Measurements from ENCODE around the gene CNPY1.
"Not testable (repeated sequence)": the region's sequence is repeated elsewhere in the genome, so short reads cannot be mapped to it uniquely, and the experiment has no call there.

Gene CNPY1

GRCh38 chr7:155578016-155578415, 31.7 kb upstream of the CNPY1 start:
- DNase-seq (ENCODE audit: low spot score), result no peak

GRCh38 chr7:155577509-155577905, 31.1 kb upstream of the CNPY1 start:
- no peak for DNase-seq (ENCODE audit: low spot score)

DNA sequence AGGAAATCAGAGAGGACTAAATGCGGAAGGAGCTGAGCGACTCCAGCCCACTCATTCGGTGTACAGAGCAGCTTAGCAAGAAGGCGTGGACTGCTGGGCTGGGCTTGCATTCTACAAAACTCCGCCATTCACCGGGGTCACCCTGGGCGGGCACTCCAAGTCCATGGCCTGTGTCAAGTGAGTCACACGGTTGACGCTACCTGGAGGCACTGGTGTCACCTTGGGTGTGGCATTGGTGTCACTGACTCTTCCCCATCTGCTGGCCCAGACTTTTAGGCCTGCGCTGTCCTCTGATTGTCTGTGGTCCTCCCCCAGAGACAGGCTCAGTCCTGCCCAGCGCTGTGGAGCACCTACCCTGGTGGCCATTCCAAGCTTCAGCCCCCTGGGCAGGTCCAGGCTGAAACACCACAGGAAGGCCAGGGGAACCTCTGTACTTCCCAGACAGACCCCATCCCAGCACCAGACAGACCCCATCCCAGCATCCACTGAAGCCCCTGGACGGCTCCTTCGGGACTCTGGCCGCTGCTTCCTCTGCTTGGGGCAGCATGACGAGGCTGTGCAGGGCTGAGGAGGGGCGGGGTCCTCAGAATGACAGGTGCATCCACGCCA, 30.6 kb upstream of the CNPY1 start:
- DNase-seq (ENCODE audit: low spot score), result no peak

GRCh38 chr7:155576416-155576815, 30.1 kb upstream of the CNPY1 start:
- no peak for DNase-seq (ENCODE audit: low spot score)

DNA sequence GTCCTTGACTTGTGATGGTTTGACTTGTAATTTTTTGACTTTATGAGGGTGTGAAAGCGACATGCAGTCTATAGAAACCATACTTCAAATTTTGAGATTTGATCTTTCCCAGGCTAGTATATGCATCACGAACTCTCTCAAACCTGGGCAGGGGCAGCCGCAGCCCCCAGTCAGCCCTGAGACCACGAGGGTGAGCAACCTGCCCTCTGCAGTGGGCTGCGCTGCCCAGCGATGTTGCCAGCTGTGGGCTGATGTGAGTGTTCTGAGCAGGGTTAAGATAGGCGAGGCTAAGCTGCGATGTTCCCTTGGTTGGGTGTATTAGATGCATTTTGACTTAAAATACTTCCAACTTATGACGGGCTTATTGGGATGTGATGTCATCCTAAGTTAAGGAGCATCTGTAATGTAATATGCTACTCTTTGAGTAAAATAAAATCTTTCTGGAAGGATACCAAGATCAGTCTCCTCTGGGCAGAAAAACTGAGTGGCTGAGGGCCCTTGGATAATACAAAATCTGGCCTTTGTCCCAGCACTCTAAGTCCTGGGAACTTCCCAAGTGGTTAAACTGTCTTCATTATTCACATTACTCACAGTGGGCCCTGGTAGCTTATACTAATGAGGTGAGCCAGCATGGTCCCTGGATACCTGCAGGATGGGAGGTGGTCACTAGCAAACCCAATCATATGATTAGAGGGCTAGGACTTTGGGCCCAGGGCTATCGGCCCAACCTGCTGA, 28.4 kb upstream of the CNPY1 start:
- no peak for DNase-seq (ENCODE audit: low spot score)

DNA sequence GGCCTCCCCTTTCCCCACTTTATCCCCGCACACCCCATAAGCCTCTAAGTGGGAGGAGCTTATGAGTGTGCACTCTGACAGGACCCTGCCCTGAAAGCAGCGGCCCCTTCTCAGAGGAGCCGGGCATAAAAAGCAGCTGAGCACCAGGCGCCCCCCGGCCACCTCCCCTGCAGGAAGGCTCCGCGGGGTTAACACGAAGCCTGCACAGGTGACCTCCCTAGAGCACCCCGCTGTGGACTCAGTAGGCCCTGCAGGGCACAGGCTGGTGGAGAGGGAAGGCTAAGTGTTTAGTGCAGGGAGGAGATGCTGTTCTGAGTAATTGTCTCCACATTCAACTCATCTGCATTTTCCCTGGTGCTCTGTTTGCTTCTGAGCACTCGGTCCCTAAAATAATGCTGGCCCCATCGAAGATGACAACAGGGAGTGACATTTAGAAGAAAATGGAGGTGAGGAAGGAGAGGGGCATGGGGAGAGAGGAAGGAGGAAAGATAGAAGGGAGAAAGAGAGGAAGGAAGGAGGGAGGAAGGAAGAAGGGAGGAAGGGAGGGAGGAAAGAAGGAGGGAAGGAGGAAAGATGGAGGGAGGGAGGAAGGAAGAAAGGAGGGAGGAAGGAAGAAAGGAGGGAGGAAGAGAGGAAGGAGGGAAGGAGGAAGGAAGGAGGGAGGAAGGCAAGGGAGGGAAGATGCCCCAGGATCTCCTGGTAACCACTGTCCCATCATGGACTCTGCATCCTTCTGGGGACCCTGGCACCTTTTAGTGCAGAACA, 25.4 kb upstream of the CNPY1 start:
- no peak for DNase-seq (ENCODE audit: low spot score)

DNA sequence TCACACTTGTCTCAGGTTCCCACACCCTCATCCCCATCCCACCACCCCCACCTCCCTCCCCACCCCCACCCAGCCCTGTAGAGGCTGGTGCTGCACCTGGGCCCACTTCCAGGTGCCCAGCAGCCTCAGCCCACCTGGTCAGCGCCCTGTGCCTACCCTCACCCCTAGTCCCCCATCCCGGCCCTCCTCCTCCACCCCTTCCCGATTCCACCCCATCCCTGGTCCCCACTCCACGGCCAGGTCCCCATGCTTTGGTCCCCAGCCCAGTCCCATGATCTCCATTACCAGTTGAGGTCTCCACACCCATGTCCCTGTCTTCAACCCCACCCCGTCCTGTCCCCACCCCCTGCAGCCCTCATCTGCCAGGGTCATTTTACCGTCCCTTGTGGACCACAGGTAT, 24.6 kb upstream of the CNPY1 start:
- no peak for DNase-seq (ENCODE audit: low spot score)

DNA sequence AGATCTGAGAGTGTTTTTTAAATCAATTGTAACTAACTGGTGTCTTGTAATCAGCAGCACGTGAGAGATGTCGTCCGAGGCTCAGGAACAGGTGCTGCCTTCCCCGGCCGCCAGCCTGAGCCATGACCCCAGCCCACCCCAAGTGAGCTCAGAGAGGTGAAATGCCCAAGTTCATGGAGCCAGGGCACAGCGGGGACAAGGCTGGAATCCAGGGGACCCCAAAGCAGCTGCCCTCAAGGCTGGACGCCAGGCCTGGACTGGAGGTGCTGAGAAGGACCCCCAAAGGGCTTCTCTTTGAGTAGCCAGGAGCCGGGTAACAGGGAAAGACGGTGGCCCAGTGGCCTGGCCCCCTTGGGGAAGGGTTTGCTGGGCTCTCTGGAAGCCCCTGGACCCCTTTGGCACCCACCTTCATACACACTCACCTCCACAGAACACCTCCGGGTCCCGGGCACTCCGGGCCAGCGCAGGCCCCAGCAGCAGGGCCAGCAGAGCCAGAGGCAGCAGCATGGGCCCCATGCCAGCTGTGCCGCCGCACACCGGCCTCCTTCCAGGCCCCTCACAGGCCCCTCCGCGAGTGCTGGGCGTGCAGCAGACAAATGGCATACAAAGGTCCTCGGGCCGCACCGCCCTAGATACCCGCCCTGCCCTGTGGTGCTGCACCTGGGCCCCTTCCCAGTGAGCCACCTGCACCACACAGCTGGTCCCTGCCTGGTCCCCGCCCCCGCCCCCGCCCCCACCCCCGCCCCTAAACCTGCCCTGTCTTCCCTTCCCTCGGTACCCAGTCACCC, 24.0 kb upstream of the CNPY1 start:
- no peak for DNase-seq (ENCODE audit: low spot score)

DNA sequence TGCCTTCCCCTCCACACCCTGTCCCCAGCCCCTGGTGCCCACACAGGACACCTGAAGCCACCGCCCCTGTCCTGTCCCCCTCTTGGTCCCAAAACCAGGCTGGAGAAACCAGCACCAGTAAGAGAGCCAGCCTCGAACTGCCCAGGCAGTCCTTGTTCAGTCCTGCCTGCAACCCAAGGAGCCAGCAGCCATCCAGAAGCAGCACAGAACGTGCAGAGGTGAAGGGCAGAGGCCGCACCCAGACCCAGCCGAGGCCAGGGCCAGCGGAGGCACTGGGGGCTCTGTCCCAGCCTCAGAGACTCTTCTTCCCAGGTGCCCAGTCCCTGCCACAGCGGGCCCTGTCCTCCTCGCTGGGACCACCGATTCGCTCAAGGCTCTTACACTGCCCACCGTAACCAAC, 23.3 kb upstream of the CNPY1 start:
- DNase-seq (ENCODE audit: low spot score), result no peak

DNA sequence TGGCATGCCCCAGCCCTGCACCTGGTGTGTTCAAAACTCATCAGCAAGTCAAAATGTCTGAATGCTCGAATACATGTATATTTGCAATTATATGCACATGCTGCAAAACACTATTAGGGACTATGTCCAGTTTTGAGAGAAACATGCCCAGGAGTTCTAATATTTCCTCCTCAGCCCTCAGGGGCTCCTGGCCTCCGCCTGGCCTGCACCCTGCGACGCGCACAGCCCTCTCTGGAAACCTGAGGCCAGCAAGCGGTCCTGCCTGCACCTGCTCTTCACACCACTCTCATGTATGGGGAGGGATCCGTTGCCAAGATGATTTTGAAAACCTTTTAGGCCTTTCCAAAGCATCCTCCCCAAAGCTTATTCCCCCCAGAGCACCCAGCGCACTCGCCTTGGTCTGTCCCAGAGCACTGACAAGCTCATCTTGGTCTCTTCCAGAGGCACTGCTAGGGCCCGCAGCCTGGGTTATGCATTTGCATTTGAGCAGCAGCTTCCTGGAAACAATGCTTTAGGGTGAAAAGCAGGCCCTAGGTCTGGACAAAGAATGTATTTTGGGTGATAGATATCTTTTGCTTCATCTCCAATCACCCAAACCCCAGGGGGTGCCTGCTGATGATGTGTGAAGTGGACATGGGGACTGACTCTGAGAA, 22.6 kb upstream of the CNPY1 start:
- DNase-seq (ENCODE audit: low spot score), result no peak

DNA sequence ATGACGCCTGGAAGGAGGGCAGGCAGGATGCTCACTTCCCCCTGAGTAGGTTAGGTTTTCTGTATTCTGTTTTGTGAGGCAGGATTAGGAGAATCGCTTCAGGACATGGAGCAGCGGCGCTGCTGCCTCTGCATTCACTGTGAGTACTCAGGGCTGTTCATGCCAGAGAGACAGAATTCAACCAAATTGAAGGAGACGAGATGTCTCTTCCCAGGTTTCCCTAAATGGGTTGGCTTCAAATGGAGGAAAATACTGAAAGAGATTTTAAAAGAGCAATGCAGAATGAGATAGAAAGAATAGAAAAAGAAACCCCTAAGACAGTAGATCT, 21.9 kb upstream of the CNPY1 start:
- DNase-seq (ENCODE audit: low spot score), result no peak

DNA sequence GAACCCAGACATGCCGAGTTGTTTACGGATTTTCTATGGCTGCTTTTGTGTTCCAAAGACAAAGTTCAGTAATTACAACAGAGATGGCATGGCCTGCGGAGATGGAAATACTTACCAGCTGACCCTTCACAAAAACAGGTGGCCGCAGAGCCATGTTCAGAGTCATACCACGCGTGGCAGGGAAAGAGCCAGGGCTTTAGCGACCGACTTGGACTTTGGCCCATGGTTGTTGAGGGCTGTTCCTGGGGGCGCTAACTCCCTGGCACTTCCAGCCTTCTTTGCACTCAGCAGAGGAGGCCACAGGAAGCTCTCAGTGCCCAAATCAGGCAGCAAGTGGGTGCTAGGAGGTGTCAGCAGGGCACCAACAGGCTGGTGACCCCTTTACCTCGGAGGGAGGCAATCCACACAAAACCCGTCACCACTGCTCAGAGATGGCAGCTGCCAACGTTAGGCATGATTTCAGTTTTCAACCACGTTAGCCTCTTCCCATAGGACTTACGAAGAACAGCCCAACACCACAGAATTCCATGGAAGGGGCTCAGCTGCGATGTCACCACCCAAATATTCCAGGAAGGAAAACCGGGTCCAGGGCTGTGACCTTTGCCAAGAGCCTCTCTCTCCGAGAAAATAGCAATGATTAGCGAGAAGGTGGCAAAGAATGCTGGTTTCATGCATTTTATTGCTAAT, 21.4 kb upstream of the CNPY1 start:
- no peak for DNase-seq (ENCODE audit: low spot score)

GRCh38 chr7:155566011-155566836, 19.9 kb upstream of the CNPY1 start:
- DNase-seq (ENCODE audit: low spot score), result no peak

DNA sequence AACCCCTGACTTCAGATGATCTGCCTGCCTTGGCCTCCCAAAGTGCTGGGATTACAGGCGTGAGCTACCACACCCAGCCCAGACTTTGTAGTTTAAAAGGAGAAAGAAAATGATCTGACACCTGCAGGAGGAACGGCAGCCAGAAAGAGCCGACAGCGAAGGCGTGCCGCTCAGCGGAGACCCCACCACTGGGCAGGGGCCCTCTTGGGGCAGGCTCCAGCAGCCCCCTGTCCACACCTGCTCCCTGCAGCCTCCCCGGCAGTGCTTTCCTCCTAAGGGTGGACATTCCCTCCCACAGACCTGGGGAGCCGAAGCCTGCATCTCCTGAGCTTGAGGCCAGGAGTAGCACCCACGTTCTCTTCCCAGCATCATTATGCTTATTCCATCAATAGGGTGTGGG, 19.2 kb upstream of the CNPY1 start:
- DNase-seq (ENCODE audit: low spot score), result no peak

- not testable (repeated sequence) for DNase-seq (ENCODE audit: low spot score)
Observed at GRCh38 chr7:155562976-155563375, 16.6 kb upstream of the CNPY1 start.

DNA sequence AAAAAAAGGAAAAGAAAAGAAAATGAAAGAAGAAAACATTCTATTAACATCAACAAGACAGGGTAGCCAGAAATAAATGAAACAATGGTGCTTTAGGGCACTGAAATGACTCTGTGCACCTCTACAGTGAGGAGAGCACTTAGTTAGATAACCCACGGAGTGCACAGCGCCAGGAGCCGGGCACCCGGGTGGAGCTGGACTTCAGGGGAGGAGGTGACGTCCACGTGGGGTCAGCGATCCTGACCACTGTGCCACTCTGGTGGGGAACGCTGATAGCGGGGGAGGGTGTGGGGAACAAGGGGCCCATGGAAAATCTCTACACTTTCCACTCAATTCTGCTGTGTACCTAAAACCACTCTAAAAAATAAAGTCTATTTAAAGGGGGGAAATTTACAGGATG, 15.7 kb upstream of the CNPY1 start:
- no peak for DNase-seq (ENCODE audit: low spot score)

DNA sequence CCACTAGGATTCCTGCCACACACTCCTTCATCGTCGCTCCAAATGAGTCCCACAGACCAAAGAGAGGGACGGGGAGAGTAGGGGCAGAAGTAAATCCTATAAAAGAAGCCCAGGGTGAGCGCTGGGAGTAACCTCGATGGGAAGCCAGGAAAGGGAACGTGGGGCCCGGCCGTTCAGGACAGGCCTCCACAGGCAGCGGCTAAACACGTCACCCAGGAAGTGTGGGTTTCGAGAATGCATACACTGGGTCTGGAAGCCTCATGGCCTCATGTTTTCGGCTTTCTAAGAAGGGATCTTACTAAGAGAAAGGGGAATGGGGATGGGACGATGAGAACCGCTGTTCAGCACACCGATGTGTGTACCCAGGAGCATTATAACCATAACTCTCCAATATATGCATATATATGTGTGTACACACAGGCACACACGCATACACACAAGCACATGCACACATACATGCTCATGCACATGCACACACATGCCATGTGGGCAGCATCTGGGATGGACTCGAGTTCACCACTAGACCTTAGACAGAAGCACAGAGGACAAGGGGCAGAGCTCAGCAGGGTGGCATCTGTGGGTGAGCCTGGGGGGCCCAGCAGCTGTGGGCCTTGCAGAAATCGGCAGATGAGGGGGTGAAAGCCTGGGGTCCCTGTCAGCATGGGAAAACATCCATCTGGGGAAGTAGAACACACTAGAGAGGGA, 14.8 kb upstream of the CNPY1 start:
- no peak for DNase-seq (ENCODE audit: low spot score)

DNA sequence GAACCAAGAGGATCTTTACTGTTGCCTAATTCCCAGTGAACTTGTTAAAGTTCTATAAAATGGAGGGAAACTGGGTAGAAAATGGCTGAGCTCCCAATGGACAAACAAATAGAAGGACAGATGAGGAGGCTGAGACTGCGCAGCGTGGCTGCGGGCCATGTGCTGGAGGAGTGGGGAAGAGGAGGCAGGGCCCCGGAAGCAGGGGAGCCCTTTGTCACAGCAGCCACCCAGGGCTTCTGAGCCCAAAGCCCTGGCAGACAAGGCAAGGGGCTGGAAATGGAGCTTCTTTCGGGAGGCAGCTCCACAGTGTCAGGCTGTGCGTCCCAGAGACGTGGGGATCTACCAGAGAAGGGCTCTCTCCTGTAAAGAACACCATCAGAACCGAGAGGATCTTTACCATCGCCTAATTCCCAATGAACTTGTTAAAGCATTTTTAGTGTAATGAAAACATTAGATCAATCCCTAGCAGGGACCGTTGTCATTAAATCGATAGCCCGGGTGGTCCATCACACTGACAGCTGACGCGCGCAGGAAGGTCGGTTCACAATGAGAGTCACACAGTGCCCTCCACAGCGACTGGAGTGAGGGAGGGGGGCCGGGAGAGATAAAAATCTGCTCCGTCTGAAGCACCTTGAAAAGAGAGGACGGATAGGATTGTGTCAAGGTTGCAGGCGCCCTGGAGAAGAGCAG, 14.0 kb upstream of the CNPY1 start:
- DNase-seq (ENCODE audit: low spot score), result no peak

- DNase-seq (ENCODE audit: low spot score), result no peak
Observed at GRCh38 chr7:155559519-155560108, 13.3 kb upstream of the CNPY1 start.

Measured in Ammon's horn (tissue), 1 donor.